ENCODE results near the gene PHLPP1.

PHLPP1 gene

GRCh38 chr18:63003899-63004298 is 288.6 kb downstream of the PHLPP1 start:
- TF ChIP-seq CTCF (conservative IDR thresholded peaks at IDR 0.05; ENCODE audit: low read depth, low read length), result no peak
- DNase-seq (ENCODE audit: low read depth), result no peak
- no peak overlapping the region for H3K4me3 ChIP-seq (ENCODE audit: low read length)

GRCh38 chr18:63004466-63005089 is 289.2 kb downstream of the PHLPP1 start:
- no peak for DNase-seq (ENCODE audit: low read depth)
- H3K4me3 ChIP-seq (ENCODE audit: low read length), result no peak overlapping the region
- TF ChIP-seq CTCF (conservative IDR thresholded peaks at IDR 0.05; ENCODE audit: low read depth, low read length), result no peak

GRCh38 chr18:63005306-63005705 is 290.0 kb downstream of the PHLPP1 start:
- no peak for DNase-seq (ENCODE audit: low read depth)
- TF ChIP-seq CTCF (conservative IDR thresholded peaks at IDR 0.05; ENCODE audit: low read depth, low read length), result no peak
- no peak overlapping the region for H3K4me3 ChIP-seq (ENCODE audit: low read length)

- TF ChIP-seq CTCF (conservative IDR thresholded peaks at IDR 0.05; ENCODE audit: low read depth, low read length), result no peak
- no peak overlapping the region for H3K4me3 ChIP-seq (ENCODE audit: low read length)
- DNase-seq (ENCODE audit: low read depth), result no peak
Observed at GRCh38 chr18:63007231-63007630, 291.9 kb downstream of the PHLPP1 start.

- no peak for DNase-seq (ENCODE audit: low read depth)
- TF ChIP-seq CTCF (conservative IDR thresholded peaks at IDR 0.05; ENCODE audit: low read depth, low read length), result peak; percentile 78
Observed at GRCh38 chr18:63016270-63016669, 300.9 kb downstream of the PHLPP1 start.

GRCh38 chr18:63017076-63017475 is 301.7 kb downstream of the PHLPP1 start:
- no peak overlapping the region for H3K4me3 ChIP-seq (ENCODE audit: low read length)
- DNase-seq (ENCODE audit: low read depth), result no peak
- TF ChIP-seq CTCF (conservative IDR thresholded peaks at IDR 0.05; ENCODE audit: low read depth, low read length), result no peak

More at GRCh38 chr18:63016270-63016669, 300.9 kb downstream of the PHLPP1 start:
- H3K4me3 ChIP-seq (ENCODE audit: low read length), result no peak overlapping the region

GRCh38 chr18:63017977-63018376 is 302.6 kb downstream of the PHLPP1 start:
- TF ChIP-seq CTCF (conservative IDR thresholded peaks at IDR 0.05; ENCODE audit: low read depth, low read length), result no peak
- DNase-seq (ENCODE audit: low read depth), result no peak
- H3K4me3 ChIP-seq (ENCODE audit: low read length), result no peak overlapping the region

Measured in retinal pigment epithelial cell (primary cell).